Activated naive CD4-positive, alpha-beta T cell treated with anti-CD3 and anti-CD28 coated beads for 36 hours (primary cell): ENCODE results near the gene ASCL3. TPM values are rescaled to one million over a fixed set of nuclear protein-coding genes. Genes with fewer than 3 reads are reported as not detected.

Experiments used
- CTCF ChIA-PET: fragments of 350-600 bp; sonication (Branson Sonifier 250); formaldehyde crosslinking; loops from one replicate; lab custom pipeline; 2021; ENCODE audit warnings: antibody characterized with exemption; lab: Charles Lee
- DNase-seq: peaks from one replicate; pipeline ENCODE4 v3.0.0-alpha.2; 2020
- H3K27ac Mint-ChIP-seq: one replicate; pipeline ENCODE4 v1.8.0; 2021; ENCODE audit warnings: mild to moderate bottlenecking, mixed read lengths
- H3K27me3 Mint-ChIP-seq: one replicate; pipeline ENCODE4 v1.8.0; 2021; ENCODE audit warnings: low read depth, mixed read lengths
- H3K36me3 Mint-ChIP-seq: one replicate; pipeline ENCODE4 v1.8.0; 2021; ENCODE audit warnings: low read depth, mixed read lengths
- H3K4me1 Mint-ChIP-seq: one replicate; pipeline ENCODE4 v1.8.0; 2021; ENCODE audit warnings: low read depth, mixed read lengths
- H3K4me3 Mint-ChIP-seq: one replicate; pipeline ENCODE4 v1.8.0; 2021; ENCODE audit warnings: mild to moderate bottlenecking, moderate library complexity, mixed read lengths
- H3K9me3 Mint-ChIP-seq: one replicate; pipeline ENCODE4 v1.8.0; 2021; ENCODE audit warnings: mixed read lengths
- intact Hi-C: fragments of 100-400 bp; cut with micrococcal nuclease; formaldehyde crosslinking; loops from one replicate; pipeline ENCODE4 v1.15.1; 2023
- total RNA-seq, 2 experiments: library from RNA; stranded (reverse); gene quantifications; one replicate each; pipeline ENCODE4 v1.2.3, GENCODE V29; 2021

The ASCL3 gene
- total RNA-seq, 2 experiments from 2014 or later = not detected

DNA sequence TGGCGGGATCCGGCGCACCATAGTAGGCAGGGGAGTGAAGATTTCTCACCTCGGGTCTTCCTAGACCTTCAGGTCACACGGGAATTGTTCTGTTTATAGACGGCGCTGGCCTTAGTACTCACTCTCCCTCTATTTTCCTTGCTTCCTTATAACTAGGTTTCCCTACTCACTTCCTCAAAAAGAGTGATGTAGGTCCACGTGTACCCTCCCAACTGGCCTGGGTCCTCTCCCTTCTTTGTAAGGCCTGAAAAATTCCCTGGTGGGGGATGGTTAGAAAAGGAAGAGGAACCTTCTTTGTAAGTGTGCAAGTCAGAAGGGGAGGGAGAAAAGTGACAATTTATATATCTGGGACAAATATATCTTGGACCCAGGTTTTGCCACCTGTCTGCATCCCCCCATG lies 24.4 kb upstream of the ASCL3 start:
- CTCF ChIA-PET = no interaction called here
- Mint-ChIP-seq H3K27ac (no peak overlapping the region), H3K4me1 (peaks cover 18% of the 10 kb centered on the region), H3K27me3 (no peaks in the 10 kb centered on the region), H3K9me3 (no peaks in the 10 kb centered on the region), H3K36me3 (peaks cover 9% of the 10 kb centered on the region), H3K4me3 (no peak overlapping the region)
- DNase-seq = no peak
- intact Hi-C loops = no loop called here

DNA sequence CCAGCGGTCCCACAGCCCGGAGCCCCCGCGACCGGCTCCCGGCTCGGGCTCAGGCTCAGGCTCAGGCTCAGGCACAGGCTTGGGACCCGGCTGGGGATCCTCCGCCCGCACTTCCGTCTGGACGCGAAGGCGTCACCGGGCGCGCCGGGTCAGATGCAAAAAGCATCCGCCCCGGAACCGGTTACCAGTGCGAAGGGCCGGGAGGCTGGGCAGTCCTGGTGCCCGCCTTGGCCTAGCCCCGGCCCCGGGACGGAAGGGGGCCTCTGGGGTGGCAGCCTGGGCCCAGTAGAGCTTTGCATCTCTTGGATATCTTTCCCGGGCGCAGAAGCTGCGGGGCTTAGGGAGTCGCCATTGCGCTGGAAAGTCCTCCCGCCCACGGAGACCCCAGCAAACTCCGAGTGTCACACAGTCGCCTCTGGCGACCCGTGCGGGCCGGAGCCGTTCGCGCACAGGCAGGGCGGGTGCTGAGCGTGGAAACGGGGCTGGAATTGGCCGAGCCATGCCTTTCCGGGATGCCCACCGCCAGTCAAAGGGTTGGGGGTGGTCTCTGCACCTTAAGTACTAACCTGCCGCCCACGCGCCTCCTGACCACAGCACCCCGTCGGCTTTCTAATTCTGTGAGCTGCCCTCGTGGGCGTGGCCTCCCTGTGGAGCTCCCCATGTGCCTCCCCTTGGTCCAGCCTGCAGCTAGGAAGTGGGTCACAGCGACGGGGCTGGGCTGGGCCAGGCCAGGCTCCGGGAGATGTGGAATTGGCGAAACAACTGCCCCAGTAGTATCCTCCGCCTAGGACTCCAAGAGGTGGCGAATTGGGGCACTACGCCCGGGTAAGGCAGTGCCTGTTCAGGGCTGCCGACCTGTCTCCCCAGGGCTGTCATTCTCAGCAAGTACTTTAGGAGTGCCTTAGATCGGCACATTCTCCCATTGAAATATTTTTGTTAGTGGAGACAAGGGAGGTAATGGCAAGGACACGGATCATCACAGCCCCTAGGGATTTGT lies 21.8 kb upstream of the ASCL3 start, which contains the start of gene TMEM9B:
Gene TMEM9B (minus strand): TSS at position 119 of the 997 bp plus-strand sequence. CDS start 129 bp downstream, outside the sequence.
- intact Hi-C loops = loop anchor here (1.0 to 5.0 kb wide), 7 partner anchors 37 to 350 kb away; partner anchors contain the start of genes RPL27A, TMEM41B and TRIM66
- CTCF ChIA-PET = interaction anchor here (0.7 to 1.4 kb wide), 3 partner anchors 155 to 795 kb away, joined by 3 to 11 read pairs (median 3); no protein-coding TSS in a partner anchor
- peaks cover 28% of the 10 kb centered on the region for H3K4me1 Mint-ChIP-seq
- H3K27me3 Mint-ChIP-seq = no peaks in the 10 kb centered on the region
- peak; percentile 84 for DNase-seq
- peak within 1 kb of the TSS; percentile 88 for H3K27ac Mint-ChIP-seq
- H3K4me3 Mint-ChIP-seq = peak within 1 kb of the TSS; percentile 98
- H3K36me3 Mint-ChIP-seq = peaks cover 6% of the 10 kb centered on the region
- H3K9me3 Mint-ChIP-seq = no peaks in the 10 kb centered on the region

DNA sequence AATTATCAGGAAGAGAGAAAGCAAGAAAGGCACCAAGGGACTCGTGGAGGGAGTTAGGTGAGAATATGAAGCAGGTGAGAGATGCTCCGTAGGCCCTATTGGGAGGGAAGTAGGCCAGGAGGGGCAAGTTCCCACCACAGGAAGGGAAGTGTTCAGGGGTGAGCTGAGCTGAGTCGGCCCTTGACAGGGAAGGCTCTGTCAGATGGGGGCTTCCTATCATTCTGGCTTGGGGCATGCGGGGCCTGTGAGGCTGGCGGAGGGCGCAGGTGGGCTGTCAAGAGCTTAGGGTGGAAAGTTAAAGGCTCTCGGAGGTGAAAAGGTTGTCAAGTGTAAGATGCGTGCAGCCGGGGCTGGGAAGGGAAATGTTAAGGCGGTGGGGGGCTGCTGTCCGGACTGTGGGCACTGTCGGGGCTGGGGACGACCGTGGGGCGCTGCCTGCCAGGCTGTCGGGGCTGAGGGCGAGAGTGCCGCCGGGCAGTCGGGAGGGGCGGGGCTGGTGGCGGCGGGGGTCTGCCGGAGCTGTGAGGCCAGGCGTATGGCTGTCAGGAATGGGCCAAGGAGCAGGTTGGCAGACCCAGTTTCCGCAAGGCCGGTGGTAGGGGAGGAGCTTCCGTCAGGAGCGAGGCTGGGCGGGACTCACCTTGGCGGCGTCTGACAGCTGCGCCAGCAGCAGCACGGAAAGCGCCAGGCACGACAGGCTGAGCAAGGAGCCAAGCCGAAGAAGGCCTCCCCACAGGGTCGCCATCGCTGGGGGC lies 20.9 kb upstream of the ASCL3 start:
- H3K27ac Mint-ChIP-seq = peak overlapping the region; percentile 88
- intact Hi-C loops = loop anchor here (1.0 to 5.0 kb wide), 7 partner anchors 38 to 351 kb away; partner anchors contain the start of genes RPL27A, TMEM41B and TRIM66
- H3K4me1 Mint-ChIP-seq = peaks cover 33% of the 10 kb centered on the region
- peaks cover 9% of the 10 kb centered on the region for H3K36me3 Mint-ChIP-seq
- H3K9me3 Mint-ChIP-seq = no peaks in the 10 kb centered on the region
- CTCF ChIA-PET = interaction anchor here (0.6 to 1.4 kb wide), 3 partner anchors 174 to 796 kb away, joined by 3 to 11 read pairs (median 3); no protein-coding TSS in a partner anchor
- DNase-seq = peak; percentile 84
- H3K4me3 Mint-ChIP-seq = peak overlapping the region; percentile 98
- no peaks in the 10 kb centered on the region for H3K27me3 Mint-ChIP-seq

DNA sequence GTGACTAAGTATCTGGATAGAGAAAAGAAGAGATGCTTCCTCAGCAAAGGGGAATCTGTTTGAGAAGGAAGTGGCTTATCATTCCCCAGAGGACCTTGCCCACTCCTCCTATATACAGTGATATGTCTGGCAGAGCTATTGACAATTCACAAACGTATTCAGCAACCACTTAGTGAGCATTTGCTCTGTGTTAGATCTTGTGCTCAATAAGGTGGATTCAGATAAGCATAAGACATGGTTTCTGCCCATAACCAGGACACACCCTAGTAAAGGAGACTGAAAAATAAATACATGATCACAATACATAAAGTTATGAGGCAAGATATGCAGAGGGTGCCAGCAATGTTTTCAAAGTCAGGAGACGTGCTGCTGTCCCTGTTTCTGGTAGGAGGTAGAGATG lies 20.0 kb upstream of the ASCL3 start:
- peak overlapping the region; percentile 33 for H3K27ac Mint-ChIP-seq
- intact Hi-C loops = loop anchor here (5.0 kb wide), 1 partner anchor 131 kb away; no protein-coding TSS in a partner anchor
- H3K27me3 Mint-ChIP-seq = no peaks in the 10 kb centered on the region
- no peak for DNase-seq
- H3K4me1 Mint-ChIP-seq = peaks cover 35% of the 10 kb centered on the region
- peaks cover 9% of the 10 kb centered on the region for H3K36me3 Mint-ChIP-seq
- CTCF ChIA-PET = no interaction called here
- H3K9me3 Mint-ChIP-seq = no peaks in the 10 kb centered on the region
- peak overlapping the region; percentile 58 for H3K4me3 Mint-ChIP-seq

DNA sequence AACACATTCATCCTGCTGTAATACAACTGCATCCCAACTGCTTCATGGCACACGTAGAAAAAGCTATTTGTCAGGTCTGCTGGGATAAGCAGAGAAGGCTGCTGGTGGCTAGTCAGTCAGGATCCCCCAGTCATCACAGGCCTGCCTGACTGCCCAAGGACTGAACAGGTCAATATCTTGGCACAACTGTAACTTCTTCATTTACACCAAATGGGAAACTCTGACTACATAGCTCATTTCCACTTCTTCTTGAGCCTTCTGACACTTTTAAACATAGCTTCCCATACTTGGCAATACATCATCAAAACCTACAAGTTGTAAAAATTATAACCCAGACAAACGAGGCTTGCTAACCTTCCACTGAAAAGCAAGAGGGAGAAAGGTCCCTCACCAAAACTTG lies 18.6 kb upstream of the ASCL3 start:
- Mint-ChIP-seq H3K9me3 (no peaks in the 10 kb centered on the region), H3K27me3 (no peaks in the 10 kb centered on the region), H3K4me3 (no peak overlapping the region), H3K27ac (no peak overlapping the region), H3K36me3 (peaks cover 6% of the 10 kb centered on the region), H3K4me1 (peaks cover 43% of the 10 kb centered on the region)
- intact Hi-C loops = loop anchor here (5.0 kb wide), 1 partner anchor 129 kb away; no protein-coding TSS in a partner anchor
- DNase-seq = no peak
- CTCF ChIA-PET = interaction anchor here (0.9 to 3.5 kb wide), 5 partner anchors 8 to 148 kb away, joined by 3 to 42 read pairs (median 3); no protein-coding TSS in a partner anchor

DNA sequence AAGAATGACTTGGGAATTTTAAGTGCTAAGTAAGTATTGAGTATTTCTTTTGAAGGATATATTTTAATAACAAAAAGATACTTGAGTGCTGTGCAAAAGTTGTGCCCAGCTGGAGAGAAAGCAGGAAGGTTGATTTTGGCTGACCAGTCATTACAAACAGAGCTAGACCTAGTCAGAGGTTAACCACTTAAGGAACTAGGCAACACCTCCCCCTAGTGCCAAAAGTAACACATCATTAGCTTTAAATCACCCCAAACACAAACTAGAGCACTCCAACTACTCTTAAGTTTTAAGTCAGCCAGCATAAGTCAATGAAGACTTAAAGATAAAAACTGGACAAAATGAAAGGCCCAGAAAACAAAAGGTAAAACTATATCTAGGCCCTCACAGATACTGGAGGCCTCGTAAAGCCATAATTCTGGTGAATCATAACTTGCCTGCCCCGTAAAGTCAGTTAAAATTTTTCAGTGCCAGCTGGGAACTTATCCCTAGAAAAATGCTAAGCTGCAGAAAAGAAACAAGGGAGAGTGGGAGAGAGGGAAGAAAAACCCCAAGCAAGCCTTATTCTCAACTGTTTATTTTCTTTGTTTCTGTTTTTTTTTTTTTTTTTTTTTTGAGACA lies 16.8 kb upstream of the ASCL3 start:
- peaks cover 9% of the 10 kb centered on the region for H3K36me3 Mint-ChIP-seq
- CTCF ChIA-PET = interaction anchor here (0.6 to 3.5 kb wide), 34 partner anchors 10 to 766 kb away, joined by 3 to 42 read pairs (median 4); partner anchors contain the start of genes AKIP1, NRIP3, RPL27A and TRIM66

DNA sequence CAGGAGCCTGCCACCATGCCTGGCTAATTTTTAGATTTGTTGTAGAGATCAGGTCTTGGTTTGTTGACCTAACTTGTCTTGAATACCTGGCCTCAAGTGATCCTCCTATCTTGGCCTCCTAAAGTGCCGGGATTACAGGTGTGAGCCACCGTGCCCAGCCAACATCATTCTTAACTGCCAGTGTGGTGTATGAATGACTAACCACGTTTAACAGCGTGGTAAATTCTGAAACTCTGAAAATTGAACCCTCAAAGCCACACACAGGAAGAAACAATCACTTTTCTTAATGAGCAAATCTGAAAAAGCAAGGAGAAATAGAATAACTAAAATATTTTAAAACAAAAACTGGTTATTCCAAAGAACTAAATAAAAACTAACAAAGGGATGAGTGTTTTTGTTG lies 14.0 kb upstream of the ASCL3 start:
- no peaks in the 10 kb centered on the region for H3K9me3 Mint-ChIP-seq

More for the DNA sequence above, 16.8 kb upstream of the ASCL3 start:
- no peak overlapping the region for H3K27ac Mint-ChIP-seq
- H3K4me3 Mint-ChIP-seq = no peak overlapping the region
- intact Hi-C loops = loop anchor here (1.0 to 10.0 kb wide), 8 partner anchors 45 to 735 kb away; partner anchors contain the start of genes RPL27A and TRIM66
- peak; percentile 56 for DNase-seq
- no peaks in the 10 kb centered on the region for H3K9me3 Mint-ChIP-seq
- H3K27me3 Mint-ChIP-seq = no peaks in the 10 kb centered on the region
- peaks cover 37% of the 10 kb centered on the region for H3K4me1 Mint-ChIP-seq

DNA sequence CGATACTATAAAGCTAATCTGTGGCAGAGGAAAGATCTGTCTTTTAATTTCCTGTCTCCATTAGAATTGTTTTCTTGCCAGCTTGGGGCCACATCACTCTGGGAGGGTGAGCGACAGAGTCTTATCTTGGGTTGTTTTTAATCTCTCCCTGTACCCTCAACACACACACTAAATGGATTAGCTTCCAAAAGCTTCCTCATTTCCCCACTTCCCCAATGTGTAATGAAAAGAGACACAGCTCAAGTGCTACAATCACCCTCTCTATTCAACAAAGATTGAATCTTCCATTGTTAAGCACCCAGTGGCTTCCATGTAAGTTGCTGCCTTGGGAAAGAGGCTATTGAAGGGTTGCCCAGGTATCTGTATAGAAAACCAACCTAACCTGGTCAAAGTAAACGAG lies 6.1 kb upstream of the ASCL3 start:
- intact Hi-C loops = no loop called here
- Mint-ChIP-seq H3K27me3 (no peaks in the 10 kb centered on the region), H3K4me1 (no peaks in the 10 kb centered on the region), H3K36me3 (peaks cover 32% of the 10 kb centered on the region), H3K27ac (no peak overlapping the region), H3K9me3 (no peaks in the 10 kb centered on the region), H3K4me3 (no peak overlapping the region)
- no peak for DNase-seq
- CTCF ChIA-PET = interaction anchor here (0.6 to 2.6 kb wide), 3 partner anchors 10 to 34 kb away, joined by 3 to 8 read pairs (median 4); no protein-coding TSS in a partner anchor

More for the DNA sequence above, 14.0 kb upstream of the ASCL3 start:
- H3K4me3 Mint-ChIP-seq = no peak overlapping the region
- H3K27me3 Mint-ChIP-seq = no peaks in the 10 kb centered on the region
- intact Hi-C loops = loop anchor here (10.0 kb wide), 1 partner anchor 392 kb away; no protein-coding TSS in a partner anchor
- H3K27ac Mint-ChIP-seq = no peak overlapping the region
- CTCF ChIA-PET = interaction anchor here (0.6 kb wide), 1 partner anchor 168 kb away, joined by 3 read pairs; no protein-coding TSS in a partner anchor
- peaks cover 27% of the 10 kb centered on the region for H3K4me1 Mint-ChIP-seq
- peaks cover 11% of the 10 kb centered on the region for H3K36me3 Mint-ChIP-seq
- DNase-seq = peak; percentile 26

DNA sequence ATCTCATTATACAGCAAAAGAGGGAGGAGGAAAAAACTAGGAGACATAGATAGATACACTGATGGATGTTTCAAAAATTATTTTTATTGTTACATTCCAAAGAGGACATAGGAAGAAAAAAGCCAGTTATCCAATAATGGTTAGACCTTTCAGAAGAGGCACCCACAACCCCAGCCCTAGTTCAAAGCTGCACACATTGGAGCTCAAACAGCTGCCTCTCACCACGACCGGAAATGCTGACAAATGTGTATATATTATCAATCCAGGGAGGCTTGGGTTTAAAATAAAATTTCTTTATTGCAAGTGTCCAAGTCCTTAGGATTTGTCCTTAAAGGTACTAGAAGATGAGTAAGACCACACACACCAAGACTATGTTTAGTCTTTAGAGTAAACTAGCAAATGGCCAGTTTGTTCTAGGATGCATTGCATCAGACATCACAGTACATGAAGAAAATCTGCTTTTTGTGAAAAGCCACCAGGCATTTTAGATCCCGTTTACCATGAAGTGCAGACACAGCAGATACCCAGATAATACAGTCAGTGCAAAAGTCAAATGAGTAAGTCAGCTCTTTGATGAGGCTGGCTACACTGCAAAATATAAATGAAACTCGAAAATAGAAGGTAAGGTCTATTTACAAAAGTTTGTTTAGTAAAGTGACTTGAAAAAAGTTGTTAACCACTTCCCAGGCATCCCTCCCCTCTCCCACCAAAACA lies 4.6 kb upstream of the ASCL3 start:
- H3K27me3 Mint-ChIP-seq = no peaks in the 10 kb centered on the region
- H3K4me1 Mint-ChIP-seq = no peaks in the 10 kb centered on the region
- no peaks in the 10 kb centered on the region for H3K9me3 Mint-ChIP-seq
- no peak for DNase-seq
- H3K4me3 Mint-ChIP-seq = no peak overlapping the region
- H3K36me3 Mint-ChIP-seq = peaks cover 31% of the 10 kb centered on the region
- H3K27ac Mint-ChIP-seq = no peak overlapping the region
- intact Hi-C loops = no loop called here
- CTCF ChIA-PET = interaction anchor here (0.7 to 0.9 kb wide), 2 partner anchors 25 to 36 kb away, joined by 4 read pairs; no protein-coding TSS in a partner anchor

DNA sequence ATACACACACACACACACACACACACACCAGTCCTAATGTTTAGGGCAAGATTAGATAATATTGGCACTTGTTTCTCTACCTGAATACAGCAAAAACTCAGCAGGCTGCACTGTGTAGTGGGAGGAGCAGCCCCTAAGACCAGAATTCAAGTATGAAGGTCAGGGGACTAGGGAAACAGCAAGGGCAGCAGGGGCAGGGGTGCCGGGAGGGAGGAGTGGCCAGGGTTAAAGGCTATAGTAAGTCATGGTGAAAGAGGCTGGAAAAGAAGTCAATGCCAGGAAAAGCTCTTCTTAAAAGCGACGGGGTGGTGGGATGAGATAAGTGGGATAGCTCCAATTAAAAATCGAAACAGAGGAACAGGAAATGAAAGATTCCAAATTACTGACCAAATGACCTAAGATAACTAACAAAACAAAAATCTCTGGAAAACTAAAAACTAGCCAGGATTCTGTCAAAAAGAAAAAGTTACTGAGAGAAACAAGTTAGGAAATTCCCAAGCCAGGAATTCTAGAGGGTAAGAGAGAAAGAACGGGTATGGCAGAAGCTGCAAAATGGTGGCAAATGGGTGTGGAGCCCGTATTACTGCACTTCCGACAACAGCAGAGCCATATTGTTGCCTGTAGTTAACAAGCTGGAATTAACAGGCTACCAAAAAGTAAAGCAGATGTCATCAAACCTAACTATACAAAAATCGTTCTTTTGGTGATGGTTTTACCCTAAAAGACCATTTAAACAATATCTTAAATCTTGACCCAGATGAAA lies 1.3 kb downstream of the ASCL3 start:
- H3K9me3 Mint-ChIP-seq = no peaks in the 10 kb centered on the region
- no peak overlapping the region for H3K4me3 Mint-ChIP-seq
- peaks cover 2% of the 10 kb centered on the region for H3K27me3 Mint-ChIP-seq
- H3K4me1 Mint-ChIP-seq = no peaks in the 10 kb centered on the region
- peaks cover 3% of the 10 kb centered on the region for H3K36me3 Mint-ChIP-seq
- intact Hi-C loops = no loop called here
- DNase-seq = no peak
- CTCF ChIA-PET = interaction anchor here (1.0 to 1.9 kb wide), 2 partner anchors 18 kb away, joined by 3 to 5 read pairs; no protein-coding TSS in a partner anchor
- no peak overlapping the region for H3K27ac Mint-ChIP-seq
